Mesothelial cell of epicardium (in vitro differentiated cells): ENCODE measurements around the gene MYMX. TPM values are rescaled to one million over a fixed set of nuclear protein-coding genes. Genes with fewer than 3 reads are reported as not detected.

Experiments used
- DNase-seq, 2 experiments: peaks; one replicate each; pipeline ENCODE4 v3.0.0; 2021; ENCODE audit warnings: low spot score in 2 of 2; ENCODE audit not compliant: unreplicated experiment in 2 of 2
- H3K27ac Mint-ChIP-seq: 2 replicates; pipeline ENCODE4 v1.8.0; 2021; ENCODE audit warnings: mixed read lengths
- H3K27me3 Mint-ChIP-seq: 2 replicates; pipeline ENCODE4 v1.8.0; 2021; ENCODE audit warnings: low read depth, mixed read lengths
- H3K36me3 Mint-ChIP-seq: 2 replicates; pipeline ENCODE4 v1.8.0; 2021; ENCODE audit warnings: mixed read lengths
- H3K4me1 Mint-ChIP-seq: 2 replicates; pipeline ENCODE4 v1.8.0; 2021; ENCODE audit warnings: mixed read lengths
- H3K4me3 Mint-ChIP-seq: 2 replicates; pipeline ENCODE4 v1.8.0; 2021; ENCODE audit warnings: mild to moderate bottlenecking, moderate library complexity, mixed read lengths
- H3K9me3 Mint-ChIP-seq: 2 replicates; pipeline ENCODE4 v1.8.0; 2021; ENCODE audit warnings: mixed read lengths
- total RNA-seq: library from RNA; stranded (reverse); gene quantifications from 3 replicates; pipeline ENCODE4 v1.2.1, GENCODE V29; 2021
- TF ChIP-seq, protein P1 (sequence below): fragments of 200-600 bp; sonication (generic); IDR thresholded peaks from one replicate; pipeline ENCODE4 v1.5.0; 2021; ENCODE audit warnings: antibody characterized with exemption; ENCODE audit not compliant: unreplicated experiment

The MYMX gene
- total RNA-seq, 1 donor from 2014 or later, result not detected

DNA sequence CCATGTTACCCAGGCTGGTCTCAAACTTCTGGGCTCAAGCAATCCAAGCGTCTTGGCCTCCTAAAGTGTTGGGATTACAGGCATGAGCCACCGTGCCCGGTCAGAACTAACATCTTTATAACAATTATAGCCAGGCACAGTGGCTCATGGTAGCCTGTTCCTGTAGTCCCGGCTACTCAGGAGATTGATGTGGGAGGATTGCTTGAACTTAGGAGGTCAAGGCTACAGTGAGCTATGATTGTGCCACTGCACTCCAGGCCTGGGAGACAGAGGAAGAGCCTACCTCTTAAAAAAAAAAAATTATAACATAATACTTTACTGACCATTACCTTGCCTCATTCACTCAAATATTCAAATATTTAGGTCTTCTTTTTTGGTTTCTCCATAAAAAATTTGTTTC is 16.8 kb upstream of the MYMX start:
- Mint-ChIP-seq H3K27me3 (no peaks in the 10 kb centered on the region), H3K36me3 (no peaks in the 10 kb centered on the region), H3K4me3 (no peak overlapping the region), H3K9me3 (no peaks in the 10 kb centered on the region), H3K4me1 (peaks cover 27% of the 10 kb centered on the region), H3K27ac (no peak overlapping the region)
- DNase-seq, result no peak
- TF ChIP-seq, protein P1, sequence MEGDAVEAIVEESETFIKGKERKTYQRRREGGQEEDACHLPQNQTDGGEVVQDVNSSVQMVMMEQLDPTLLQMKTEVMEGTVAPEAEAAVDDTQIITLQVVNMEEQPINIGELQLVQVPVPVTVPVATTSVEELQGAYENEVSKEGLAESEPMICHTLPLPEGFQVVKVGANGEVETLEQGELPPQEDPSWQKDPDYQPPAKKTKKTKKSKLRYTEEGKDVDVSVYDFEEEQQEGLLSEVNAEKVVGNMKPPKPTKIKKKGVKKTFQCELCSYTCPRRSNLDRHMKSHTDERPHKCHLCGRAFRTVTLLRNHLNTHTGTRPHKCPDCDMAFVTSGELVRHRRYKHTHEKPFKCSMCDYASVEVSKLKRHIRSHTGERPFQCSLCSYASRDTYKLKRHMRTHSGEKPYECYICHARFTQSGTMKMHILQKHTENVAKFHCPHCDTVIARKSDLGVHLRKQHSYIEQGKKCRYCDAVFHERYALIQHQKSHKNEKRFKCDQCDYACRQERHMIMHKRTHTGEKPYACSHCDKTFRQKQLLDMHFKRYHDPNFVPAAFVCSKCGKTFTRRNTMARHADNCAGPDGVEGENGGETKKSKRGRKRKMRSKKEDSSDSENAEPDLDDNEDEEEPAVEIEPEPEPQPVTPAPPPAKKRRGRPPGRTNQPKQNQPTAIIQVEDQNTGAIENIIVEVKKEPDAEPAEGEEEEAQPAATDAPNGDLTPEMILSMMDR, result no peak

DNA sequence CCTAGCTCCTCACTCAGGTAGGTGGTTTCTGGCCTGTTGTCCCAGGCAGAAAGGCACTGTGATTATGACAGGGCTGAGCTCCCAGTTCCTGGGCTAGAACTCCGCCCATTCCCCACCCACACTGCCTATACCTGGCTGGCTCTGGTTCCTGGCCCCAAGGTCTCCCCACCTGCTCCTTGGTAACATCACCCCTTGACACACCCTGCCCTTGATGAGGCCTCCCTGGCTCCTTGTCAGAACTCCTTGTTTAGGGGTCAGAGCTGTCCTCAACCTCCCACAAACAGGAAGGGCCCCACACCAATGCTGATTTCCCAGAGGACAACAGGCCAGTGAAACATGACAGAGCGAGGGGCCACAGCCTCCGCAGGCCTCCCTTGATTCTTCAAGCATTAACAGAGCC is 15.5 kb upstream of the MYMX start:
- Mint-ChIP-seq H3K9me3 (no peaks in the 10 kb centered on the region), H3K36me3 (no peaks in the 10 kb centered on the region), H3K4me1 (peaks cover 27% of the 10 kb centered on the region), H3K27me3 (no peaks in the 10 kb centered on the region), H3K27ac (no peak overlapping the region), H3K4me3 (no peak overlapping the region)
- DNase-seq, result no peak
- TF ChIP-seq, protein P1, result no peak

DNA sequence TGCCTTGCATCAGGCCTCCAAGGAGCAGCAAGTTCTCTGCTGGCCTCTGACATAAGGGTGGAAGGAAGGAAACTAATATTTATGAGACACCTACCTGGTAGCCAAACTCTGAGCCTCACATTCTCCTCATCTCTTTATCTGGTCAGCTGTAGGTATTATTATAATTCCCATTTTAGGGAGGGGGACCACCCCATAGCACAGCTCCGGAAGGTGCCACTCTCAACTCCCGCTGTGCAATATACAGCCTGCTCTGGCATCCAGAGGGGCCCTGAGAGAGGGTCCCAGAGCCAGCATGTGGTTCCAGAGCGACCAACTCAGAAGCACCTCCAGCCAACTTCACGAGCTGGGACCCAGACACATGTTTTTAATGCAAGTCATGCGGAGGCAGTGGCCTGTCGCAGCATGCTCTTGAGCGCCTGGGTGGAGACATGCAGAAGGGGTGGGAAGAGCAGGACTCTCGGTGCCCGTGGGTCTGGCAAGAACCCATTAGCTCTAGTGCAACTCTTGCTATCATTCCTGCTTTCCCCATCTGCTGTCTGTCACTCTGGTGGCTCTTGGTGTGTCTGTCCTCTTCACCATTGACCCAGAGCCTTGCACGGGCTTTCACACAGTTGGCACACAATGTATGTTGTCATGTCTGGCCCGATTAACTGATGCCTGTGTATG is 15.0 kb upstream of the MYMX start:
- no peaks in the 10 kb centered on the region for H3K27me3 Mint-ChIP-seq
- no peaks in the 10 kb centered on the region for H3K36me3 Mint-ChIP-seq
- peaks cover 32% of the 10 kb centered on the region for H3K4me1 Mint-ChIP-seq
- H3K27ac Mint-ChIP-seq, result no peak overlapping the region
- H3K9me3 Mint-ChIP-seq, result no peaks in the 10 kb centered on the region
- TF ChIP-seq, protein P1, result no peak
- DNase-seq, result no peak
- H3K4me3 Mint-ChIP-seq, result no peak overlapping the region

DNA sequence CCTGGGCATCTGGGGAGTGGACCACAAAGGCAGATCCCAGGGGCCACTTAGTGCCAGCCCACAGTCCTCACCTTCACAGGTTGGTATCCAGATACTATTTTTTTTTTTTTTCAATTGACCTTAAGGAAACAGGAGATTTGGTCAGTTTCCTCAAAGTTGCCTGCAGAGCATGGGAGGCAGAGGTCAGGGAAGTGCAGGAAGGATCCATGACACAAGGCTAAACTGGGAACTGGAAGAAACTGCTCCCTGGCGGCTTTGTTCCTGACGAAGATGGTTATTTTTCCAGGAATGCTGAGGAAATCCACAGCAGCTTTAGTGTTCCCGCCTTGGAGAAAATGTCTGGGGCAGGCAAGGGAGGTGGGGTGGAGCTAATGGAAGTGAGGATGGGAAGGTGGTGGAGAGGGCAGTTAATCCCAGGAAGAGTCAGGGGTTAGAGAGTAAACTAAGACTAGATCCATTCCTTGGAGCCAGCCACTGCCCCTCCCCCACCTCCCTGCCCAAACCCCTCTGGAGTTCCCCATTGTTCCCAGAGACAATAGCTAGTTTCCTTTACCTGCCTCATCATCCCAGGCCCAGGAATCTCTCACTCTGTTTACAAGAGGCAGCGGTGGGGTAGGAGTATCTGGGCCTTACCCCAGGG is 14.3 kb upstream of the MYMX start:
- H3K9me3 Mint-ChIP-seq, result no peaks in the 10 kb centered on the region
- DNase-seq, result no peak
- no peak overlapping the region for H3K4me3 Mint-ChIP-seq

DNA sequence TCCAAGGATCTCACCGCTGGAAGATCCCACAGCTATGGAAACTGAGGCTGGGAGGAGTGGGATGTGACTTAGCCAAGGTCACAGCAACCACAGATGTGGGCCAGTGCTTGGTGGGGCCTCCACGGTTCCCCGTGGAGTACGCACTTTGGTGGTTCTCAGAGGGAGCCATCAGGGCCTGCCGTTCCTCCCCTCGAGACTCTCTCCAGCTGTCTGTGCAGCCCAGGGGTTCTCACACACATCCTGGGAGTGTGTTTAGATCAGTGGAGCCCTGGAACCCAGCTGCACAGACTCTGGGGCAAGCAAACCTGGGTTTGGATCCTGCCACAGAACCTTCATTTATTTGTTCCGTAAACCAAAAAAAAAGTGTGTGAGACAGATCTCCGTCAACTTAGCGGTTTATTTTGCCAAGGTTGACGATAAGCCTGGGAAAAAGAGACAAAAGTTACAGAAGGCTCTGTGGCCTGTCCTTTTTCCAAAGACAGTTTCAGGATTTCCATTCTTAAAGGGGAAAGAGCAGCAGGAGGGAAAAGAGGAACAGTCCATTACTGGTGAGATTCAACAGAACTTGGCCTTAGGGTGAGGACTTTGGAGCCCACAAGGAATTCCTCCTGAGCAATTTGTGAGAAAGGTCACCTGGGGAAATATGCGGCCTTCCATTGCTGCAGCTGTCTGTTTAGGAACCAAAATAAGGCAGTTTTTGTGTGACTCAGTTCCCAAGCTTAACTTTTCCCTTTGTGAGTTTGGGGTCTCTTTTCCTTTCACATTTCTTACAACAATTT is 13.6 kb upstream of the MYMX start:
- Mint-ChIP-seq H3K4me3 (no peak overlapping the region), H3K27me3 (no peaks in the 10 kb centered on the region), H3K27ac (no peak overlapping the region), H3K36me3 (no peaks in the 10 kb centered on the region), H3K4me1 (peaks cover 35% of the 10 kb centered on the region), H3K9me3 (no peaks in the 10 kb centered on the region)
- DNase-seq, result no peak
- TF ChIP-seq, protein P1, result no peak

More for the DNA sequence above, 14.3 kb upstream of the MYMX start:
- no peaks in the 10 kb centered on the region for H3K27me3 Mint-ChIP-seq
- H3K36me3 Mint-ChIP-seq, result no peaks in the 10 kb centered on the region
- H3K27ac Mint-ChIP-seq, result no peak overlapping the region
- H3K4me1 Mint-ChIP-seq, result peaks cover 35% of the 10 kb centered on the region
- TF ChIP-seq, protein P1, result no peak
